ENCODE measurements around the gene BRD8. TPM values are rescaled to one million over a fixed set of nuclear protein-coding genes. Genes with fewer than 3 reads are reported as not detected.
A peak's percentile ranks its signal among the peaks of the same experiment; 100 is the strongest.

The BRD8 gene
- total RNA-seq, 1 experiment from 2014 or later: 73.4 TPM

- no peak for TF ChIP-seq ESRRA (CRISPR knock-in tag; IDR thresholded peaks at IDR 0.05; ENCODE audit: borderline replicate concordance)
- TF ChIP-seq OVOL2 (CRISPR knock-in tag; IDR thresholded peaks at IDR 0.05; ENCODE audit: borderline replicate concordance): no peak
- no peak for TF ChIP-seq FOXP4 (CRISPR knock-in tag; IDR thresholded peaks at IDR 0.05)
- no peak for TF ChIP-seq TP53 (CRISPR knock-in tag; IDR thresholded peaks at IDR 0.05)
- TF ChIP-seq NFYB (CRISPR knock-in tag; conservative IDR thresholded peaks at IDR 0.05; ENCODE audit: low read depth): no peak
- no peak for TF ChIP-seq ETV6 (CRISPR knock-in tag; IDR thresholded peaks at IDR 0.05)
- TF ChIP-seq EMX1 (CRISPR knock-in tag; IDR thresholded peaks at IDR 0.05): no peak
- no peak for TF ChIP-seq USF2 (CRISPR knock-in tag; IDR thresholded peaks at IDR 0.05)
Measured at GRCh38 chr5:138109463-138110265, 68.8 kb downstream of the BRD8 start (continued).

- no peak for ATAC-seq
- POLR2A ChIA-PET: no interaction called here
- CTCF ChIA-PET: interaction anchor here (1.0 kb wide), 1 partner anchor 26 kb away, joined by 6 read pairs; no protein-coding TSS in a partner anchor
- Mint-ChIP-seq H3K27ac (no peak overlapping the region), H3K9me3 (no peaks in the 10 kb centered on the region), H3K4me1 (peaks cover 28% of the 10 kb centered on the region), H3K27me3 (ENCODE audit: low read depth) (peaks cover 39% of the 10 kb centered on the region), H3K4me3 (no peak overlapping the region), H3K36me3 (no peaks in the 10 kb centered on the region)
- DNase-seq (ENCODE audit: low spot score): no peak
- TF ChIP-seq ZBTB21 (CRISPR knock-in tag; IDR thresholded peaks at IDR 0.05; ENCODE audit: borderline replicate concordance) (no peak), RELA (CRISPR knock-in tag; IDR thresholded peaks at IDR 0.05; ENCODE audit: borderline replicate concordance) (no peak), ZNF138 (CRISPR knock-in tag; conservative IDR thresholded peaks at IDR 0.05) (no peak), ESRRA (CRISPR knock-in tag; IDR thresholded peaks at IDR 0.05; ENCODE audit: borderline replicate concordance) (no peak), HMGXB4 (CRISPR knock-in tag; IDR thresholded peaks at IDR 0.05) (no peak)
Measured at GRCh38 chr5:138107213-138107612, 71.2 kb downstream of the BRD8 start.

- H3K27ac Mint-ChIP-seq: no peak overlapping the region
- no peak for DNase-seq (ENCODE audit: low spot score)
- CTCF ChIA-PET: no interaction called here
- H3K27me3 Mint-ChIP-seq (ENCODE audit: low read depth): peaks cover 49% of the 10 kb centered on the region
- POLR2A ChIA-PET: interaction anchor here (0.6 kb wide), 1 partner anchor 43 kb away, joined by 4 read pairs; no protein-coding TSS in a partner anchor
- no peak overlapping the region for H3K4me3 Mint-ChIP-seq
- ATAC-seq: no peak
- no peak for TF ChIP-seq RELA (CRISPR knock-in tag; IDR thresholded peaks at IDR 0.05; ENCODE audit: borderline replicate concordance)
- 0 out of 2 replicates have a peak, but pooled peaks have one; percentile 29 for TF ChIP-seq ZNF121 (CRISPR knock-in tag; IDR thresholded peaks at IDR 0.05)
- TF ChIP-seq ATF2 (CRISPR knock-in tag; IDR thresholded peaks at IDR 0.05; ENCODE audit: borderline replicate concordance, low read depth): no peak
- H3K36me3 Mint-ChIP-seq: peaks cover 2% of the 10 kb centered on the region; the same call in 1 of the 2 replicates
- peaks cover 24% of the 10 kb centered on the region for H3K4me1 Mint-ChIP-seq
- no peaks in the 10 kb centered on the region for H3K9me3 Mint-ChIP-seq
Measured at GRCh38 chr5:138105709-138106108, 72.7 kb downstream of the BRD8 start.
